ENCODE measurements around the gene NCOR2. TPM values are rescaled to one million over a fixed set of nuclear protein-coding genes. Genes with fewer than 3 reads are reported as not detected.

The NCOR2 gene
- total and polyA plus RNA-seq, 2 of the 8 experiments (the other 6 are each of a cell fraction or from before 2014, with no cell fraction given): 14.8 to 275 TPM

GRCh38 chr12:124557518-124558223 is 9.7 kb downstream of the NCOR2 start:
- Histone ChIP-seq H3K4me2 (ENCODE audit: insufficient read depth in 1 of 2, low read depth in 2 of 2, low read length in 2 of 2) (no peak overlapping the region), H2BK120ac (replicated peaks; ENCODE audit: low read depth, low read length) (no peak overlapping the region), H3K9ac (replicated peaks in 1 of 4; ENCODE audit: extremely low read depth in 1 of 4, low read depth in 3 of 4, low read length in 3 of 4) (no peak overlapping the region; a peak in 1 of 7 replicates), H2BK5ac (ENCODE audit: low read depth, low read length) (0 out of 2 replicates have a peak overlapping the region, but pooled peaks have one; percentile 55), H3K27me3 (replicated peaks in 1 of 4; ENCODE audit: control insufficient read depth in 3 of 4, extremely low read depth in 1 of 4, insufficient read depth in 3 of 4, low read length in 3 of 4) (no peaks in the 10 kb centered on the region), H3K36me3 (ENCODE audit: control insufficient read depth in 2 of 4, insufficient read depth in 4 of 4, low read length in 3 of 4) (no peaks in the 10 kb centered on the region), H3K14ac (ENCODE audit: insufficient read length) (no peak overlapping the region), H2BK20ac (ENCODE audit: low read length) (no peak overlapping the region), H2BK12ac (ENCODE audit: low read depth, low read length) (peak overlapping the region; percentile 80; the same call in 1 of the 2 replicates), H3K56ac (replicated peaks; ENCODE audit: insufficient read length, low read depth, low read length) (no peak overlapping the region), H3K4ac (replicated peaks; ENCODE audit: insufficient read length, low read depth, low read length) (no peak overlapping the region), H3K18ac (ENCODE audit: extremely low read depth, low read length) (no peak overlapping the region; the same call in 1 of the 2 replicates), H3K23ac (ENCODE audit: insufficient read length) (no peak overlapping the region), H2BK15ac (ENCODE audit: low read length) (0 out of 2 replicates have a peak overlapping the region, but pooled peaks have one; percentile 10), H4K5ac (ENCODE audit: insufficient read length, low read depth, low read length) (no peak overlapping the region), H4K91ac (replicated peaks; ENCODE audit: insufficient read length, low read length) (no peak overlapping the region), H3K4me1 (replicated peaks in 1 of 4; ENCODE audit: control insufficient read depth in 3 of 4, insufficient read depth in 4 of 4, low read length in 3 of 4) (peaks cover 14 to 46% (median 28%) of the 10 kb centered on the region in 4 experiments), H3K27ac (ENCODE audit: low read depth, low read length) (peak overlapping the region; percentile 22; the same call in 1 of the 2 replicates), H3K79me2 (ENCODE audit: control insufficient read depth in 1 of 2, insufficient read depth in 2 of 2, low read length in 2 of 2) (peaks cover 83 to 100% of the 10 kb centered on the region in 2 experiments), H3K79me1 (ENCODE audit: low read depth, low read length) (peaks cover 17% of the 10 kb centered on the region), H3K23me2 (ENCODE audit: low read depth, low read length) (no peaks in the 10 kb centered on the region), H4K8ac (ENCODE audit: extremely low read depth, insufficient read depth, low read length) (no peak overlapping the region; the same call in 1 of the 2 replicates), H2AK5ac (ENCODE audit: low read depth, low read length) (peak overlapping the region; percentile 83), H3K9me3 (ENCODE audit: insufficient read depth in 2 of 2, low read depth in 1 of 2, low read length in 1 of 2) (no peaks in the 10 kb centered on the region), H3K4me3 (ENCODE audit: extremely low read depth in 1 of 4, insufficient read depth in 2 of 4, low read depth in 3 of 4, low read length in 4 of 4) (no peak overlapping the region), H2AFZ (ENCODE audit: low read length) (no peak overlapping the region), H4K20me1 (replicated peaks in 1 of 2; ENCODE audit: control insufficient read depth in 1 of 2, insufficient read depth in 2 of 2, low read length in 2 of 2) (peaks cover 49 to 71% of the 10 kb centered on the region in 2 experiments)
- POLR2A ChIA-PET (ENCODE audit: partially characterized antibody): interaction anchor here (0.9 to 1.0 kb wide), 2 partner anchors 12 to 39 kb away, joined by 3 read pairs; no protein-coding TSS in a partner anchor
- TF ChIP-seq CTCF (IDR thresholded peaks at IDR 0.05; ENCODE audit: control extremely low read depth in 1 of 3, insufficient read depth in 1 of 3, low read depth in 1 of 3, low read length in 3 of 3) (peak in 2 of 3 experiments; percentile 24 to 30; a peak in 2 of 4 replicates), HDAC6 (IDR thresholded peaks at IDR 0.05; ENCODE audit: low read depth, low read length) (no peak), RAD21 (IDR thresholded peaks at IDR 0.05 in 1 of 2, conservative IDR thresholded peaks at IDR 0.05 in 1 of 2; ENCODE audit: low read depth in 2 of 2, low read length in 2 of 2) (peak; percentile 27 to 42; a peak in 3 of 4 replicates)
- CTCF ChIA-PET (ENCODE audit: partially characterized antibody): interaction anchor here (0.7 to 1.3 kb wide), 4 partner anchors 12 to 153 kb away, joined by 3 to 5 read pairs (median 4); no protein-coding TSS in a partner anchor
- 77% methylated on average over 12 of the region's 15 CpGs; no CpG with 5 or more reads in 1 of the 2 experiments for WGBS, 2 experiments (ENCODE audit: extremely low coverage in 1 of 2, insufficient coverage in 1 of 2, insufficient read length in 1 of 2, insufficient replicate concordance in 2 of 2, low coverage in 1 of 2, low lambda C conversion rate in 2 of 2, missing lambda C conversion rate in 1 of 2)
- FAIRE-seq: no peak
- no peak for DNase-seq (ENCODE audit: low read depth in 1 of 2, low spot score in 2 of 2)

All from H1 (cell line).